Ramos (cell line): ENCODE data around the gene AGAP1.

Experiments used
- in situ Hi-C: fragments of 300-500 bp; cut with MboI; formaldehyde crosslinking; loops from one replicate; pipeline ENCODE4 v1.14.3; 2022; ENCODE audit warnings: low sequenced_read_pairs; ENCODE audit not compliant: unreplicated experiment

AGAP1 gene

GRCh38 chr2:235908826-235909225 is 415.0 kb downstream of the AGAP1 start:
- in situ Hi-C loops: no loop called here

GRCh38 chr2:235909358-235909757 is 415.5 kb downstream of the AGAP1 start:
- in situ Hi-C loops: no loop called here

- in situ Hi-C loops: no loop called here
These were observed 416.2 kb downstream of the AGAP1 start for GRCh38 chr2:235910067-235910466.

- in situ Hi-C loops: no loop called here
These were observed 417.3 kb downstream of the AGAP1 start for GRCh38 chr2:235911125-235911524.

- in situ Hi-C loops: no loop called here
These were observed 417.9 kb downstream of the AGAP1 start for GRCh38 chr2:235911633-235912233.

- in situ Hi-C loops: no loop called here
These were observed 420.9 kb downstream of the AGAP1 start for GRCh38 chr2:235914756-235915155.

- in situ Hi-C loops: no loop called here
These were observed 423.7 kb downstream of the AGAP1 start for GRCh38 chr2:235917506-235917905.

GRCh38 chr2:235918876-235919275 is 425.0 kb downstream of the AGAP1 start:
- in situ Hi-C loops: no loop called here

- in situ Hi-C loops: no loop called here
These were observed 426.5 kb downstream of the AGAP1 start for GRCh38 chr2:235920216-235920865.

GRCh38 chr2:235921508-235922191 is 427.8 kb downstream of the AGAP1 start:
- in situ Hi-C loops: no loop called here

GRCh38 chr2:235922839-235923238 is 429.0 kb downstream of the AGAP1 start:
- in situ Hi-C loops: no loop called here

- in situ Hi-C loops: no loop called here
These were observed 430.2 kb downstream of the AGAP1 start for GRCh38 chr2:235923859-235924674.

- in situ Hi-C loops: no loop called here
These were observed 430.8 kb downstream of the AGAP1 start for GRCh38 chr2:235924675-235925063.

- in situ Hi-C loops: no loop called here
These were observed 431.5 kb downstream of the AGAP1 start for GRCh38 chr2:235925250-235925919.

GRCh38 chr2:235926229-235926628 is 432.4 kb downstream of the AGAP1 start:
- in situ Hi-C loops: no loop called here

- in situ Hi-C loops: no loop called here
These were observed 435.0 kb downstream of the AGAP1 start for GRCh38 chr2:235928751-235929370.

- in situ Hi-C loops: no loop called here
These were observed 436.9 kb downstream of the AGAP1 start for GRCh38 chr2:235930701-235931100.

GRCh38 chr2:235931676-235932075 is 437.8 kb downstream of the AGAP1 start:
- in situ Hi-C loops: no loop called here

GRCh38 chr2:235934059-235934773 is 440.4 kb downstream of the AGAP1 start:
- in situ Hi-C loops: no loop called here
